Bone marrow (tissue), 2 donors: ENCODE data around the gene C19orf25.

Source experiments
- DNase-seq, 2 donors: peaks; one replicate each; lab custom pipeline; 2025; lab: John Stamatoyannopoulos, UW

The C19orf25 gene

DNA sequence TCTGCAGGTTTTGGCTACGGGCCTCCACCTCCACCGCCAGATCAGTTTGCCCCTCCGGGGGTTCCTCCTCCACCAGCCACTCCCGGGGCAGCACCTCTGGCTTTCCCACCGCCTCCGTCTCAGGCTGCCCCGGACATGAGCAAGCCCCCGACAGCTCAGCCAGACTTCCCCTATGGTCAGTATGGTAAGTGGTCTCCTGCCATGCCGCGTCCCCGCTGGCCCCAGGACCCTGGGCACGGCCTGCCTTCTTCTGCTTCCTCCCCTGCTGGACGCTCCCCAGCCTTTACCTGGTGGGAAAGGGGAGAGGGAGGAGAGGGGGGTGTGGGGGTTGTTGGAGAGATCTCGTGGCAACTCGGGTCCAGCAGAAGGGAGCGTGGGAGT is 46.5 kb downstream of the C19orf25 start:
- no peak for DNase-seq

DNA sequence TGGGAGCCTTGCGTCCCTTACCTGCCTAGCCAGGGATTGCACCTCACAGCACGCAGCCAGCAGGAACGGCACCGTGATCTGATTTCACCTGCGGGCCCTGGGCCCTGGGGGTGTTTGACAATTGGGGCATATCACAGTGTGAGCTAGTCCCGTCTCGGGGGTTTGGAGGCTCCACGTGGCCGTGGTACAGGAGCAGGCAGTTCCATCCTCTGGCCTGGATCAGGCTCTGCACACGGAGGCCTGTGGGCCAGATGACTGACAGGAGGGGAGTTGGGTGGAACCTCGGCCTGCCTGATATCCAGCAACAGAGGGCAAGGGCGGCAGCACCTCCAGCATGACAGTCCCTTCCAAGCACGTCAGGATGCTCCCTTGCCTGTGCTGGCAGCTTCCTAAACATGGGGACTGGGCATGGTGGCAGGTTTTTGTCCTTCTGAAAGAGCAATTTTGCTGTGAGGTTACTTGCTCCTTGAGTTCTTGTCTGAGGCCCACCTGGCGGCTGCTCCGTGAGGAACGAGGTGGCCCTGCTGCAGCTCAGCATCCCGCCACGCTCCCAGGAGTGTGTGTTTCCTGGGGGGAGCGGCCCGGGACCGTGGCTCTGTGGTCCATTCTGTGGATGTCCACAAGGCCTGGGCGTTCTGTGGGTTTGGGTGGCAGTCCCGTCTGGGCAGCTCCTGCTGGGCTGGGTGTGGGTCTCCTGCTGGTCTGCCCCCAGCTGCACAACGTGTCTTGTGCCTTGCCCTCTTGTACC is 47.1 kb downstream of the C19orf25 start:
- no peak for DNase-seq

DNA sequence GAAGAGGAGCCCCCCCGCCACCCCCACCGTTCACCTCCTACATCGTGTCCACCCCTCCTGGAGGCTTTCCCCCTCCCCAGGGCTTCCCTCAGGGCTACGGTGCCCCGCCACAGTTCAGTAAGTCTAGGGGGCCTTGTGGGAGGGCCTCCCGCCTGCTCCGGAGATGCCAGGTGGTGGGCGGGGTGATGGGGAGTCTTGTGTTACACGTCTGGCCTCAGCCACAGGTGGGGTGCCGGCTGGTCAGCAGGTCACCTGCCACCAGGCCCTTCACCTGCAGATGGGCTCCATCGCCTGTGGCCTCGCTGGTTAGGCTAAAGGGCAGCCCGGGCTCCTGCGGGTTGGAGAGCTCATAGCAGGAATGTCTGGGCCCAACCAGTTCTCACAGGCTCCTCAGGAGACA is 48.8 kb downstream of the C19orf25 start:
- DNase-seq = no peak

DNA sequence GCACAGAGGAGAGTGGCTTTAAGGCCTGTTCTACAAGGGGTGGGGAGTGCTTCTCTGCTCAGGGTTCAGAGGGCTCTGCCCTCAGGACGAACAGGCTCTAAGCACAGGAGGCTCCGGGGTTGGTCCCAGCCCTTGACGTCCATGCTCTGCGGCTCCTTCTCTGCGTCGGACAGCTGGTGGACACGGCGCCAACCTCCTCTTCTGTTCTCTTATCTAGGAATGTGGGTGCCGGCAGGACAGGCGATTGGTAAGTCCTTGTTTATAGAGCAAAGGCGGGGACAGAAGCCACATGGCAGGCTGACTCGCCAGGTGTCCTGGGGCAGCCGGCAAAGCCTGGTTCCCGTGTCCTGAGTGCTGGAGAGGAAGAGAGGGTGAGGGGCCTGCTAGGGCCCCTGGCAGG is 49.3 kb downstream of the C19orf25 start:
- no peak for DNase-seq

DNA sequence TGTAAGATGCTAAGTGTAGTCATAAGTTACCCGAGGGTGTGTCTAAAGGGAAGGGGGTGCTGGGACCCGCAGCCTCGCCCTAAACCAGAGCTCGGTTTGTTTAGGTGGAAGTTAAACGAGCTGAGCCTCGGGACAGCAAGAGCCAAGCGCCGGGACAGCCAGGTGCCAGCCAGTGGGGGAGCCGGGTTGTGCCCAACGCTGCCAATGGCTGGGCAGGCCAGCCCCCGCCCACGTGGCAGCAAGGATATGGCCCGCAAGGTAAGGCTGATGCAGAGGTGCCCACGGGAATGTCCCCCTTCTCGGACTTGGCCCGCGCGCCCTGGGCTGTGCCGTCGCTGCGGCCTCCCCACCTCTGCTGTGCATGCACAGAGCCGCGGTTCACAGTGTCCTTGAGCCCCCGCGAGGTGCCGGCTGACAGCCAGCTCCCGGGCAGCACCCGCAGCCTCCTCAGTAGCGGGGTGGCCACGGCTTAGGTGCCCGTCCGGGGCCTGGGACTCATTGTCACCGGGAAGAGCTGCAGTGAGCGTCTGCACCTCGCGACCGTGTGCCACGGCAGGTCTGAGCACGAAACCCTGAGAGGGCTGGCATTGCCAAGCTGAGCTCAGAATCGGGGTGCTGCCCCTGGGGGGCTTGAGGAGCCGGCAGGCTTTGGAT is 50.1 kb downstream of the C19orf25 start:
- no peak for DNase-seq

DNA sequence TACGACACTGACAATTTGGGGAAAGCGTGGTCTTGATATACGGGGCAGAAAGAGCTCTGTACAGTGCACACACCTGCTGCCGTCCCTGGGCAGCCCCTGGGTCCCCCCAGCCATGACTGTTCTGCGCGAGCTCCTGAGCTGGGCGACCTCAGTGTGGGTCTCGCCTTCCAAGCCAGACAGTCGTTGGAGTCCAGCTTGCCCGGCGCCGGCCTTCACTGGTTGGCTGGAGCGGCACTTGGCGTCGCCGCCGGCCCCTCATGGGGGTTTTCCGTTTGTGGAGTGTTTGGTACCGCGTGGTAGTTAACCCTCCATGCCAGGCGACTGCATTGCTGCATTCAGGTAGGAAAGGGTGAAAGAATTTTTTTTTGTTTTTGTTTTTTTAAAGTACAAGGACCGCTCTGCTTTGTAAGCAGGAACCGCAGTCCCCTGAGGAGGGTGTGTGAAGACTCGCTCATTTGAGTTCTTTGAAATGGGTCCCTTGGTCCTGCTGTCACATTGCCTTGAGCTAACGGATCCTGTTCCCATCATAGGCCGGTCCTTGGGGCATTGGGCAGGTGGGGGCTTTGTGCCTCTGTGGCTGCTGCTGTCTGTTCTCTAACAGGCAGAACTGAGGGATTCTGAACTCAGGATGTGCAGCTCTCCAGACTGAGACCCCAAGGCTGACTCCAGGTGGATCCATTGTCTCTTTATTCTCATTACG is 51.6 kb downstream of the C19orf25 start:
- no peak for DNase-seq

DNA sequence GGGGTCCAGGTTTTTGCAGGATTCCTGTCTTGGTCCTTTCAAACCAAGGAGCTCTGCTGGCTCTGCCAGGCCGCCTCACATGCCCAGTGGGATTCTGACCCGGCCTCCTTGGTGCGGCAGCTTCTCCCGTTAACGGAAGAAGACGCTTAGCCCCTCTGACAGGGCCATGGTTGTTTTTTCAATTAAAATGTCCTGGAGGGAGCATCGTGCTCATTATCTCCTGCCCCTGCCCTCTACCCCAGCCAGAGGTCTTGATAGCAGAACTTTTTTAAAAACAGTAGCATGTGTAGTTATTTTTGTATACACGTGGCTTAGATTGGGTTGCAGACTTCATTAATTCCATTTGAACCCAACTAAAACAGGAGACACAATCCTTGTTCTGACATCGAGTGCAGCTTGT is 52.3 kb downstream of the C19orf25 start:
- DNase-seq = no peak

DNA sequence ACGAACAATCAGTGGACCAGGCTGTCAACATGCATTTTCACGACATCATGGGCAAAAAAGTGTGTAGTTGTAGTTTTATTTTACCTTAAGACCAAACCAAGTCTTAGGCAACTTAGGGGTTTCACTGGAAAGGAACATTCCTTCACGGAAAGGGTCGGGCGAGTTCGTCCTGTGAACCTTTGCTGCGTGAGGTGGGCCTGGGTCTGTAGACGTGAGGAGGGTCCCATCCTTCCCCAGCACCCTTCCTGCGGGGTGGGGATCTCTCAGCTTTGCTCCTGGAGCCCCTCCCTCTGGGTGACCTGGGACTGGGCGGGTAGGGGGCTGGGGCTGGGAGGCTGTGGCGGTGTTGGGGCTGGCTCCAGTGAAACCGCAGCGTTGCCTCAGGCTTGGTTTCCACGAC is 53.1 kb downstream of the C19orf25 start:
- DNase-seq = no peak

DNA sequence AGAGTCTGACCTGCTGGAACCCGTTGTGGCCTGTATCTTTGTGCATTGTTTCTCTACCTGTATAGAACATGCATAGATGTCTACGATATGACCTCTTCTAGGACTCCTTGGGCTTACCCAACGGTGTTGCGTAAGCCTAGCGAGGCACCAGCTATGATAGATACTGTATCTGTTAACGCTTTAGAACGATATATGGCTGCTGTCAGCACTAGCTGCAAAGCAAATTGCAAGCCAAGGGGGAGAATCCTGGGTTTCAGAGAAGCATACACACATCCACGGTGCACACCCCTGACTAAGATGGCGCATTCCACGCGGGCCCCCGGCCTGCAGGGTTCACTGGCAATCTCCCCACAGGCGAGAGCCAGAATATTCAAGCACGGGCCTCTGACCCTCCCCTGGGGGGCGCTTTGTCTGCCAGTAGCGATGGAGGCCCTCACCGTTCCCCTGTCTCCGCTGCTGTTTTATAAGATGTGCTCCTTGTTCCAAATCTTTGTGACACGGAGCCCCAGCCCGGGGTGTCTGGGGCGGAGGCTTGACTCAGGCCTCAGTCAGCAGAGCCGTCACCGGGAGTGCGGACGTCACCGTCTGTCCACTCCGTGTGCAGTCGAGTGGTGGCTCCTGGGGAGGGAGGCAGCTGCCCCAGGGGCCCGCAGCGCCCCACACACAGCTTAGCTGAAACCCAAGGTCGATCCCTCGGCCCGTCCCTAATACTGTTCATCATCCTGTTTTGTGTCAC is 53.7 kb downstream of the C19orf25 start:
- DNase-seq = no peak

DNA sequence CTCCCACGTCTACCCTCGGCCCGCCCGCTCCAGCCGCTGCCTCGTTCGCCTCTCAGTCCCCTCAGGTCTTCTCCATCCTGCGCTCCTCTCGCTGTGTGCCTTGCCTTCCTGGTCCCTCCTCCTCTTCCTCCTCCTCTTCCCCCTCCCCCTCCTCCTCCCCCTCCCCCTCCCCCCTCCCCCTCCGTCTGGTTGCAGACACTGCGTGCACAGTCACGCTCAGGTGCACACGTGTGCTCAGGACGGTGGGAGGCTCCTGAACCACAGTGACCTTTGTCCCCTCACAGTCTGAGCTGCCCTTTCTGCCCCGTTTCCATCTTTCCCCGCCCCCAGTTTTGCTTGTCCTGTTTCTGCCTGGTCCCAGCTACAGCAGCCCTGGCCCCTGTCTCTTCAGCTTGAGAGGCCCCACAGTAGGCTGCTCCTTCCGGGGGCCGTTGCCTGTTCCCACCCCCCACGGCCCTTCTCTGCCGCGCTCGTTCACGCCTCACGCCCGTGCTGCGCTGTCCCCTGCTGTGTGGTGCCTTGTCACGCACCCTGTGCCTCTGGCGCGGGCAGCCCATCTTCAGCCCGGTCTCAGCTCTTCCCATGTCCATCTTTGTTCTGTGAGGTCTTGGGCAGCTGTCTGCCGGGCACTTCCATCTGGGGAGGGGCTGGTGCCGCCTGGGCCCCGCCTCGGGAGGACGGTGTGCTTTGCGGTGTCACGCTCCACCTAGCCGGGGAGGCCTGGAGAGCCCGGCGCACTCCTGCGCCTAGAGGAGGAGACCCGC is 54.6 kb downstream of the C19orf25 start:
- DNase-seq = no peak

DNA sequence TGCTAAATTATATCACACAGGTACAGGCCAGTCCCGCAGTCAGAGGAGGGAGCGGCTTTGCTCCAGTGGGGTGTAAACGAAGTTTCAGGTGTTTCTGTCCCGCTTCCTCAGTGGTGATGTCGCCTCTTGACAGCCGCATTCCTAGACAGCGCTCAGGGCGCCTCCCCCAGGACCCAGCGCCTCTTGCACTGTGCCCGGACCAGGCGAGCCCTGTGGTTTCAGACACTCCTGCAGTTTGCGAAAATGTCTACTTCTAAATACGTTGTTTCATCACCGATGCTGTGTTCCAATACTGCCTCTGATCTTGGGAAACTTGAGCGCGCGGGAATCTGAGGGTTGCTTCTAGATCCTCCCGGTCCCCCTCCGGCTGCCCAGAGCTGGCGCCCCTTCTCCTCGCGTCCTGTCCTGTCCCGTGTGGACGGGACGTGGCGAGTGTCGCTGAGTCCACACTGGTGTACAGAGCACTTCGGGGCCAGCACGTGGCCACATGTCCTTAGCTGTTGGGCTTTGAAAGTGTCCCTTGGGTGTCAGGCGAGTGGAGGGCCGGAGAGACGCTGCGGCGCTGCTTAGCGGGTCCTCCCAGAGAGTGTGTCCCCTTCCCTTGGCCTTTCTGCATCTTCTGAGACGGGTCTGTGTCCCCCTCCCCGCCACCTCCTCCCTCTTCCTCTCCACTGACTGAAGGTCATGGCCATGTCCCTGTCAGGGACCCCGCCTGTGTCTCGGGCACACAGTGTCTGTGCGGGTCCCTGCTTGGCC is 55.4 kb downstream of the C19orf25 start:
- no peak for DNase-seq
